ENCODE measurements around the gene FNBP1. TPM values are rescaled to one million over a fixed set of nuclear protein-coding genes. Genes with fewer than 3 reads are reported as not detected.

Gene FNBP1
- polyA plus RNA-seq, 1 of the 3 experiments (the other 2 are of a cell fraction), result 11.0 TPM

GRCh38 chr9:129850821-129851550 lies 192.0 kb downstream of the FNBP1 start:
- ChIA-PET CTCF (no interaction called here), POLR2A (no interaction called here)
- no peak for TF ChIP-seq FOXJ3 (CRISPR knock-in tag; IDR thresholded peaks at IDR 0.05)
- TF ChIP-seq TCF12 (IDR thresholded peaks at IDR 0.05), result no peak
- no peak for TF ChIP-seq GABPA (IDR thresholded peaks at IDR 0.05; ENCODE audit: low read depth)
- no peak for TF ChIP-seq MXI1 (IDR thresholded peaks at IDR 0.05; ENCODE audit: low read depth, low read length)
- no peak for TF ChIP-seq YY1 (IDR thresholded peaks at IDR 0.05; ENCODE audit: low read depth)
- TF ChIP-seq, protein P1, sequence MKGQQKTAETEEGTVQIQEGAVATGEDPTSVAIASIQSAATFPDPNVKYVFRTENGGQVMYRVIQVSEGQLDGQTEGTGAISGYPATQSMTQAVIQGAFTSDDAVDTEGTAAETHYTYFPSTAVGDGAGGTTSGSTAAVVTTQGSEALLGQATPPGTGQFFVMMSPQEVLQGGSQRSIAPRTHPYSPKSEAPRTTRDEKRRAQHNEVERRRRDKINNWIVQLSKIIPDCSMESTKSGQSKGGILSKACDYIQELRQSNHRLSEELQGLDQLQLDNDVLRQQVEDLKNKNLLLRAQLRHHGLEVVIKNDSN (IDR thresholded peaks at IDR 0.05; ENCODE audit: borderline replicate concordance, low read depth), result no peak
- TF ChIP-seq IRF3 (IDR thresholded peaks at IDR 0.05; ENCODE audit: low read depth, low read length), result no peak
- no peak for TF ChIP-seq RAD21 (IDR thresholded peaks at IDR 0.05; ENCODE audit: low read length)
- TF ChIP-seq GATA2 (CRISPR knock-in tag; IDR thresholded peaks at IDR 0.05), result no peak
- no peak for TF ChIP-seq USF2 (IDR thresholded peaks at IDR 0.05; ENCODE audit: borderline replicate concordance, low read depth, low read length)
- TF ChIP-seq RCOR1 (IDR thresholded peaks at IDR 0.05; ENCODE audit: low read length), result no peak
- TF ChIP-seq EZH2phosphoT487 (IDR thresholded peaks at IDR 0.05; ENCODE audit: borderline replicate concordance, low read depth), result no peak
- TF ChIP-seq REST (IDR thresholded peaks at IDR 0.05; ENCODE audit: low read depth, low read length), result no peak
- no peak for DNase-seq
- Histone ChIP-seq H3K4me2 (no peak overlapping the region), H3K27me3 (ENCODE audit: insufficient read depth) (no peaks in the 10 kb centered on the region), H3K36me3 (replicated peaks in 1 of 2; ENCODE audit: control insufficient read depth in 1 of 2, insufficient read depth in 2 of 2, low read length in 1 of 2) (peaks cover 10 to 46% of the 10 kb centered on the region in 2 experiments), H3K4me1 (ENCODE audit: control insufficient read depth in 1 of 2, insufficient read depth in 2 of 2, low read depth in 1 of 2, low read length in 1 of 2) (peaks cover 0 to 34% of the 10 kb centered on the region in 2 experiments; a peak in 2 of 4 replicates), H2AFZ (ENCODE audit: low read depth) (no peak overlapping the region), H3K27ac (ENCODE audit: low read depth in 2 of 2, low read length in 1 of 2) (peak overlapping the region in 1 of 2 experiments; percentile 96; a peak in 2 of 4 replicates), H3K79me2 (ENCODE audit: insufficient read depth) (no peaks in the 10 kb centered on the region), H3K9ac (no peak overlapping the region), H3K9me3 (no peaks in the 10 kb centered on the region), H3K9me2 (no peaks in the 10 kb centered on the region), H4K20me1 (ENCODE audit: insufficient read depth) (no peaks in the 10 kb centered on the region), H3F3A (replicated peaks; ENCODE audit: insufficient read depth) (peaks cover 3% of the 10 kb centered on the region), H3K4me3 (ENCODE audit: low read depth in 2 of 2, low read length in 1 of 2) (no peak overlapping the region)
- 88% methylated on average over 6 of the region's 6 CpGs for WGBS (ENCODE audit: low lambda C conversion rate)
